ENCODE data around the gene SIX2.

- no peak for TF ChIP-seq CTCF (IDR thresholded peaks at IDR 0.05)
- no peak for TF ChIP-seq POLR2A (IDR thresholded peaks at IDR 0.05)
These were observed 51.5 kb downstream of the SIX2 start for GRCh38 chr2:44957656-44958327.

All from lower leg skin (tissue), 3 donors.